Suprapubic skin (tissue), 4 donors: Measurements from ENCODE around the gene TMTC2. TPM values are rescaled to one million over a fixed set of nuclear protein-coding genes. Genes with fewer than 3 reads are reported as not detected.

Source experiments
- DNase-seq, 2 donors: peaks; one replicate each; pipeline ENCODE4 v3.0.0-alpha.2; 2019; ENCODE audit warnings: low spot score in 2 of 2
- H3K27ac ChIP-seq: fragments of 200-600 bp; sonication (generic); one replicate; pipeline ENCODE4 v1.5.1; 2019
- H3K27me3 ChIP-seq: fragments of 200-600 bp; sonication (generic); one replicate; pipeline ENCODE4 v1.5.1; 2019
- H3K36me3 ChIP-seq: fragments of 200-600 bp; sonication (generic); one replicate; pipeline ENCODE4 v1.5.1; 2019
- H3K4me1 ChIP-seq: fragments of 200-600 bp; sonication (generic); one replicate; pipeline ENCODE4 v1.5.1; 2019
- H3K4me3 ChIP-seq: fragments of 200-600 bp; sonication (generic); one replicate; pipeline ENCODE4 v1.5.1; 2019; ENCODE audit warnings: mild to moderate bottlenecking
- H3K9me3 ChIP-seq: fragments of 200-600 bp; sonication (generic); one replicate; pipeline ENCODE4 v1.5.1; 2019
- EP300 ChIP-seq: sonication (generic); formaldehyde crosslinking; IDR thresholded peaks from one replicate; pipeline ENCODE4 v1.6.1; 2017; ENCODE audit warnings: antibody characterized with exemption
- POLR2A ChIP-seq, 2 donors: fragments of 450-650 bp; IDR thresholded peaks; one replicate each; pipeline ENCODE4 v1.6.1; 2017; ENCODE audit warnings: antibody characterized with exemption in 2 of 2, mild to moderate bottlenecking in 2 of 2, moderate library complexity in 2 of 2
- POLR2AphosphoS5 ChIP-seq, 3 donors: sonication (generic); formaldehyde crosslinking; IDR thresholded peaks; one replicate each; pipeline ENCODE4 v1.6.1; 2017; ENCODE audit warnings: antibody characterized with exemption in 3 of 3
- WGBS: methylation state at CpG from one replicate; pipeline ENCODE4 v1.1.5; 2018; 5-methylcytosine and 5-hydroxymethylcytosine counted together
- total RNA-seq, 4 donors: library from RNA; depleted of rRNA; stranded (reverse); fragments of >200 nt; gene quantifications; one replicate each; pipeline ENCODE4 v1.1.0, GENCODE V29; 2016
- TF ChIP-seq, protein P1 (sequence below), 2 donors: fragments of 200-600 bp in 1 of 2; fragments of 450-650 bp in 1 of 2; sonication (generic) in 1 of 2; IDR thresholded peaks; one replicate each; pipeline ENCODE4 v1.5.1; 2016 to 2019; ENCODE audit warnings: antibody characterized with exemption in 2 of 2, mild to moderate bottlenecking in 1 of 2, moderate library complexity in 1 of 2

TMTC2 gene
- total RNA-seq, 4 donors from 2014 or later: 16.7 to 21.1 (median 18.9) TPM

DNA sequence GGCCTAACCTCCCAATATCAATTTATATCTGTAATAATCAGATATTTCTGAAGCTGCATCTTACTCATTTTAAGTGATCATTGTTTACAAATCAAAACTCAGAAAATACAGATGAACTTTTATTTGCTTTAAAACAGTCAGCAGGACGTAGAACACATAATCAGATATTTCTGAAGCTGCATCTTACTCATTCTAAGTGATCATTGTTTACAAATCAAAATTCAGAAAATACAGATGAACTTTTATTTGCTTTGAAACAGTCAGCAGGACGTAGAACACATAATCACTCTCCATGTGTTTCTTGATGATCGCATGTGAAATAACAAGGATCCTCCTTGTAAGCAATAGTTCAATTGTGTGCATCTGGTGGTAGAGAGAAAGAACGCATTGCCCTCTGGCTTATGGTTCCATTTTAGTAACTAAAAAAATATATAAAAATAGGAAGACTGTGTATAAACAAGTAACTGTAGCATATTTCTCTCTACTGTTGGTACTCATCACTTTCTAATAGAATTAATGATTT lies 15.0 kb upstream of the TMTC2 start:
- WGBS: 78% methylated on average over 4 of the region's 4 CpGs
- H3K9me3 ChIP-seq: no peaks in the 10 kb centered on the region
- TF ChIP-seq, protein P1, sequence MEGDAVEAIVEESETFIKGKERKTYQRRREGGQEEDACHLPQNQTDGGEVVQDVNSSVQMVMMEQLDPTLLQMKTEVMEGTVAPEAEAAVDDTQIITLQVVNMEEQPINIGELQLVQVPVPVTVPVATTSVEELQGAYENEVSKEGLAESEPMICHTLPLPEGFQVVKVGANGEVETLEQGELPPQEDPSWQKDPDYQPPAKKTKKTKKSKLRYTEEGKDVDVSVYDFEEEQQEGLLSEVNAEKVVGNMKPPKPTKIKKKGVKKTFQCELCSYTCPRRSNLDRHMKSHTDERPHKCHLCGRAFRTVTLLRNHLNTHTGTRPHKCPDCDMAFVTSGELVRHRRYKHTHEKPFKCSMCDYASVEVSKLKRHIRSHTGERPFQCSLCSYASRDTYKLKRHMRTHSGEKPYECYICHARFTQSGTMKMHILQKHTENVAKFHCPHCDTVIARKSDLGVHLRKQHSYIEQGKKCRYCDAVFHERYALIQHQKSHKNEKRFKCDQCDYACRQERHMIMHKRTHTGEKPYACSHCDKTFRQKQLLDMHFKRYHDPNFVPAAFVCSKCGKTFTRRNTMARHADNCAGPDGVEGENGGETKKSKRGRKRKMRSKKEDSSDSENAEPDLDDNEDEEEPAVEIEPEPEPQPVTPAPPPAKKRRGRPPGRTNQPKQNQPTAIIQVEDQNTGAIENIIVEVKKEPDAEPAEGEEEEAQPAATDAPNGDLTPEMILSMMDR (IDR thresholded peaks at IDR 0.05): no peak
- TF ChIP-seq POLR2AphosphoS5 (IDR thresholded peaks at IDR 0.05) (no peak), EP300 (no peak), POLR2A (IDR thresholded peaks at IDR 0.05) (no peak)
- no peak overlapping the region for H3K27ac ChIP-seq
- H3K4me3 ChIP-seq: no peak overlapping the region
- DNase-seq: no peak
- H3K36me3 ChIP-seq: no peaks in the 10 kb centered on the region
- H3K27me3 ChIP-seq: no peaks in the 10 kb centered on the region
- no peaks in the 10 kb centered on the region for H3K4me1 ChIP-seq

DNA sequence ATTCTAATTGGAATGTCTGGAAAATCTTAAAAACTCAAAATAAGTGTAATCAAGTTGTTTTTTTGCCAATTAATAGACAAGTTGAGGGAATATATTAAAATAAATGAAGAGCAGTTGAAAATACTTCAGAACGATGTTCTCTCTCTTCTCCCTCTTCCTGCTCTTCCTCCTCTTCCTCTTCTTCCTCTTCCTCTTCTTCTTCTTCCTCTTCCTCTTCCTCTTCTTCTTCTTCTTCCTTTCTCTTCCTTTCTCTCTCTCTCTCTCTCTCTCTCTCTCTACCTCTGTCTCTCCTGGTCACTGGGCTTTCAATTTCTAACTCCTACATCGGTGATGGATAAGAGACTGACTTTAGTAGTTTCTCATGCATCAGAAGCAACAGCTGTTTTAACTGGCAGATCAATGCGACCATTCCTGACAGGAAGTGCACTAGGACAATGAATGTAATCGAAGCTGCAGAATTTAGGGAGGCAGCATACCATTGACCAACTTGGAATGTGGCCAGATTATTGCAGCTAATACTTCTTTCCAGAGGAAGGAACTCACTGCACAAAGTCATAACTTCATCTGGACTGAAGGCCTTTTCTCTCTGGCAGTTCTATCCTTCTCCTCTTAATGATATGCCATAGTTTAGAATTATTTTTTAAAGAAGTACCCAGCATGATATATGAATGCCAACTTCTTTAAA lies 13.8 kb upstream of the TMTC2 start:
- no peaks in the 10 kb centered on the region for H3K9me3 ChIP-seq
- WGBS: 54% methylated on average over 4 of the region's 4 CpGs
- no peak for DNase-seq

DNA sequence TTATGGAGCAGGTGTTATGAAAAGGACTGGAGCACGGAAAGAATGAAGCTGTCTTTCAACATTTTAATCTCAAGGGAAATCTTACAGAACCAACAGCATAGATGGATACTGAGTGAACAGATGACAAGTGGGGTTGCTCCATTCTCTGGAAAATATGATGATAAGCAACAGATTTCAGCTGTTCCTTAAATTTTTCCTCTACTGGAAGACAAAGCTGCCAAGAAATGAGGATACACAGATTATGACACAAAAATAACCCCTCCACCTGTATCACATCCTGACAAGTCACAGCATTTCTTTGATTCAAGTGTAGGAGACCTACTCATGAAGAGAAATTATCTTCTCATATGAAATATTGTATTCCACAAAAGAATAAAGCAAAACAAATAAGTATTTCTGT lies 13.0 kb upstream of the TMTC2 start:
- Histone ChIP-seq H3K27me3 (no peaks in the 10 kb centered on the region), H3K4me3 (no peak overlapping the region), H3K4me1 (no peaks in the 10 kb centered on the region), H3K9me3 (no peaks in the 10 kb centered on the region), H3K27ac (no peak overlapping the region), H3K36me3 (no peaks in the 10 kb centered on the region)
- WGBS: 90% methylated on average over 1 of the region's 1 CpG
- DNase-seq: no peak
- TF ChIP-seq, protein P1 (IDR thresholded peaks at IDR 0.05): no peak
- TF ChIP-seq EP300 (no peak), POLR2A (IDR thresholded peaks at IDR 0.05) (no peak)

More for the DNA sequence above, 13.8 kb upstream of the TMTC2 start:
- Histone ChIP-seq H3K4me1 (no peaks in the 10 kb centered on the region), H3K27me3 (no peaks in the 10 kb centered on the region), H3K4me3 (no peak overlapping the region), H3K27ac (no peak overlapping the region), H3K36me3 (no peaks in the 10 kb centered on the region)
- no peak for TF ChIP-seq POLR2A (IDR thresholded peaks at IDR 0.05)

DNA sequence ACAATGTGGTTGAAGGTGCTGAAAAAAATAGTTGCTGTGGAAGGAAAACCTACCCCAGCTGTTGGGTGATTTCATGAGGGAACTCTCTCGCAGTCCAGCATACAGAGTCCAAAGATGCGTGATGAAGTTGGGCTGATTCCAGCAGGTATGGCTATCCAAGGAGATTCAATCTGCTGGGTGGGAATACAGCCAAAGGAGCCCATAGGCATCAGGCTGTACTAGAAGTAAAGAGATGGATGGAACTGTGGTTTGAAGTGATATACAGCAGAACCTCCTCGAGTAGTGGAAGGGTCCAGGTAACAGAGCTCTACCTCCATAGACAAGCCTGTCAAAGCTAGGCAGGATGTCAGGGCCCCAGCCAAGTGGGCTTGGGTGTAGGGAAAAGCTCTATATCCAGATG lies 11.5 kb upstream of the TMTC2 start:
- H3K9me3 ChIP-seq: no peaks in the 10 kb centered on the region

DNA sequence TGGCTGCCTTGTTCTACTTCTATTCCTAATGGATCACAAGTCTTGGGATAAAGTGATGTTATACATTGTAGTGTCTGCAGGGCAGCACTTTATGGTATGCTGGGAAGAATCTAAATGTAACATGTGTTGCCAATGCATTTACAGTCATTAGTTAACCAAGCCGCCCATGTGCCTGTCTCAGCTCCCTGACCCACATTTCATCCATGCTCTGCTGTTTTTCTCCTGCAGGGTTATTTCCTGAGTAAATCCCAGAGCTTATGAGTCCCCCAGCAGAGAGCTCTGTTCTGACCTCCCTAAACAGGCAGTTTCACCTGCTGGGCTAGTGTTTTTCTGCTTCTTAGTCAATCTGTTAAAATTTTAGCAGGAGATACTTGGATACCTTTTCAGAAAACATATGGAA lies 4.4 kb upstream of the TMTC2 start:
- H3K9me3 ChIP-seq: no peaks in the 10 kb centered on the region
- H3K36me3 ChIP-seq: no peaks in the 10 kb centered on the region
- H3K4me1 ChIP-seq: peaks cover 19% of the 10 kb centered on the region
- no peak for DNase-seq
- no peak overlapping the region for H3K4me3 ChIP-seq
- 50% methylated on average over 1 of the region's 1 CpG for WGBS
- no peak overlapping the region for H3K27ac ChIP-seq
- H3K27me3 ChIP-seq: no peaks in the 10 kb centered on the region
- no peak for TF ChIP-seq EP300
- no peak for TF ChIP-seq POLR2A (IDR thresholded peaks at IDR 0.05)
- TF ChIP-seq POLR2AphosphoS5 (IDR thresholded peaks at IDR 0.05): no peak
- TF ChIP-seq, protein P1 (IDR thresholded peaks at IDR 0.05): no peak

More for the DNA sequence above, 11.5 kb upstream of the TMTC2 start:
- DNase-seq: no peak
- no peaks in the 10 kb centered on the region for H3K36me3 ChIP-seq
- no peaks in the 10 kb centered on the region for H3K4me1 ChIP-seq
- no peak overlapping the region for H3K4me3 ChIP-seq
- 84% methylated on average over 3 of the region's 3 CpGs for WGBS
- no peak overlapping the region for H3K27ac ChIP-seq
- TF ChIP-seq POLR2AphosphoS5 (IDR thresholded peaks at IDR 0.05): no peak
- TF ChIP-seq, protein P1 (IDR thresholded peaks at IDR 0.05): no peak
- no peak for TF ChIP-seq POLR2A (IDR thresholded peaks at IDR 0.05)
- no peak for TF ChIP-seq EP300
- no peaks in the 10 kb centered on the region for H3K27me3 ChIP-seq
